Kidney epithelial cell (primary cell): ENCODE measurements around the gene ENOSF1. TPM values are rescaled to one million over a fixed set of nuclear protein-coding genes. Genes with fewer than 3 reads are reported as not detected.

Source experiments
- DNase-seq: peaks from one replicate; pipeline ENCODE4 v3.0.0-alpha.2; 2010; ENCODE audit warnings: low read depth
- H3K27me3 ChIP-seq: 2 replicates; pipeline ENCODE4 v1.6.0; 2011; ENCODE audit warnings: low read length; ENCODE audit not compliant: control insufficient read depth, insufficient read depth
- H3K36me3 ChIP-seq: 2 replicates; pipeline ENCODE4 v1.5.1; 2011; ENCODE audit warnings: low read length; ENCODE audit not compliant: control insufficient read depth, insufficient read depth
- H3K4me3 ChIP-seq: 2 replicates; pipeline ENCODE4 v1.5.1; 2011; ENCODE audit warnings: low read depth, mild to moderate bottlenecking, control low read depth, low read length
- total RNA-seq: library from RNA; depleted of rRNA; stranded (reverse); fragments of >200 nt; gene quantifications from 2 replicates; pipeline ENCODE4 v1.2.3, GENCODE V29; 2015
- TF ChIP-seq, protein P1 (sequence below): IDR thresholded peaks from 2 replicates; pipeline ENCODE4 v1.5.1; 2011; ENCODE audit warnings: mild to moderate bottlenecking, moderate library complexity, low read length, control low read depth, inconsistent platforms; ENCODE audit not compliant: insufficient read depth, poor library complexity, severe bottlenecking

The ENOSF1 gene
- total RNA-seq, 1 donor from 2014 or later: 29.7 TPM

DNA sequence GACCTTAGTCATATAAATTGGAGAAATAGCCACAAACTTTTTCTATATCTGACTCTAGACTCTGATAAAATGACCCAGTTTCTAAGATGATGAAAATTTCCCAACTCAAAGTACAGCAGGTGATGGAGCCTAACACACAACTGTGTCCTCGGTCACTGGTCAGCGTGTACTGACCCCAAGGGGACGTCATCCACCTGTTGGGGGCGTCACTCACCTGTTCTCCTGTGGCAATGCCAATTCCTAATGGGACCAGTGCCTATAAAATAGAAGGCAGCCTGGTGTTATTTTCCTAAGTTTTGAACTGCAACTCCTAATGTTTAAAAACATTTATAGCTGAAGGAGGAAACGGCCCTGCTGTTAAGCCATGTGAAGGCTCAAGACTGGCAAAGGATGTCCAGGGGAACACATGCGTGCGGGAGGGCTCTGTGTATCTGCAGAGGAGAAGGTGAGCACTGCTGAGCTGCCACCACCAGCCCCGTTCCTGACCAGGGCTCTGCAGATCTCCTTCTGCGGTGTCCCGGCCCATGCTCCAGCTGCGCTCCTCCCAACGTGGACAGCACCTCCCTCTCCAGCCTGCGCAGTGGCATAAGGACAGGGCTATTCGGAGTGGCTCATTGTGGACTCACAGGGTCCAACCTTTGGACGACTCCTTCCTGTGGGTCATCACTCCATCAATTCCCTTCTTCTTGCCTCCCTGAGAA, 33.8 kb downstream of the ENOSF1 start:
- Histone ChIP-seq H3K36me3 (no peaks in the 10 kb centered on the region), H3K27me3 (no peaks in the 10 kb centered on the region), H3K4me3 (no peak overlapping the region)
- no peak for DNase-seq
- TF ChIP-seq, protein P1, sequence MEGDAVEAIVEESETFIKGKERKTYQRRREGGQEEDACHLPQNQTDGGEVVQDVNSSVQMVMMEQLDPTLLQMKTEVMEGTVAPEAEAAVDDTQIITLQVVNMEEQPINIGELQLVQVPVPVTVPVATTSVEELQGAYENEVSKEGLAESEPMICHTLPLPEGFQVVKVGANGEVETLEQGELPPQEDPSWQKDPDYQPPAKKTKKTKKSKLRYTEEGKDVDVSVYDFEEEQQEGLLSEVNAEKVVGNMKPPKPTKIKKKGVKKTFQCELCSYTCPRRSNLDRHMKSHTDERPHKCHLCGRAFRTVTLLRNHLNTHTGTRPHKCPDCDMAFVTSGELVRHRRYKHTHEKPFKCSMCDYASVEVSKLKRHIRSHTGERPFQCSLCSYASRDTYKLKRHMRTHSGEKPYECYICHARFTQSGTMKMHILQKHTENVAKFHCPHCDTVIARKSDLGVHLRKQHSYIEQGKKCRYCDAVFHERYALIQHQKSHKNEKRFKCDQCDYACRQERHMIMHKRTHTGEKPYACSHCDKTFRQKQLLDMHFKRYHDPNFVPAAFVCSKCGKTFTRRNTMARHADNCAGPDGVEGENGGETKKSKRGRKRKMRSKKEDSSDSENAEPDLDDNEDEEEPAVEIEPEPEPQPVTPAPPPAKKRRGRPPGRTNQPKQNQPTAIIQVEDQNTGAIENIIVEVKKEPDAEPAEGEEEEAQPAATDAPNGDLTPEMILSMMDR: no peak

GRCh38 chr18:677951-678381, 34.5 kb downstream of the ENOSF1 start:
- DNase-seq: no peak
- TF ChIP-seq, protein P1: no peak
- Histone ChIP-seq H3K4me3 (no peak overlapping the region), H3K36me3 (no peaks in the 10 kb centered on the region), H3K27me3 (no peaks in the 10 kb centered on the region)

DNA sequence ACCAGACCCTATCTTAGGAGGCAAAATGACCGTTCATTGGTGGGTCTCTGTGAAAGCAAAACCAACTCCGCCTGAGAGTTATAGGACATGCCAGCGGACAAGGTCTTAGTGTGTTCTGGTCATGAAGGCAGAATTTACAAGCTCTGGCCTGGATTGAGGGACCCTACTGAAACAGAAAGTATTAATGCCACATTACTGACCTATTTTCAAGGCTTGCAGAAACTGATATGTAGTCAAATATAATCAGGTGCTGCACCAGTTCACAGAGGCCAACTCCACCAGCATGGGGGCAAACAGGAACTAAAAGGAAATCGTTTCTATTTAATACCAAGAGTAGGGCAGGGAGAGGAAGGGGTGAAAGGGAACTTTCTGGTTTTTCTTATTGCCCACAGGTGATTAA, 35.3 kb downstream of the ENOSF1 start:
- H3K4me3 ChIP-seq: no peak overlapping the region
- DNase-seq: no peak
- TF ChIP-seq, protein P1: no peak
- peaks cover 2% of the 10 kb centered on the region for H3K36me3 ChIP-seq
- no peaks in the 10 kb centered on the region for H3K27me3 ChIP-seq

DNA sequence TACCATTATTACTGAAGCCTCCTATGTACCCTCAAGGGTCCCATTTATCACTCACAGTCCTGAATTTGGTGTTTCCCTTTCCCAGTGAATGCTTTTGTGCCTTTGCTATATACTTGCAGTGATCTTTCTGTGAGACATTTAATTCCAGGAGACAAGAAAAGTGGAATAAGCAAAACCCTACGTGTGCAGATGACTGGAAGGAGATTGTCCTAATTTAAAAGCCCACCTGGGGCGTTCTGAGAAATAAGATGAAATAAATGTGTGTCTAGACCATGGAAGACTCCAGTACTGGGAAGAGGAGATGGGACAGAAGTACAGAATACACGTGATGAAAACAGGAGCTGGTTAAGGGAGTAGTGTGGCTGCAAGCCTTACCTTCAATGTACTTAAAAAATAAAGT, 35.7 kb downstream of the ENOSF1 start:
- DNase-seq: no peak
- TF ChIP-seq, protein P1: no peak
- Histone ChIP-seq H3K27me3 (no peaks in the 10 kb centered on the region), H3K36me3 (peaks cover 2% of the 10 kb centered on the region), H3K4me3 (no peak overlapping the region)

- H3K4me3 ChIP-seq: no peak overlapping the region
- peaks cover 2% of the 10 kb centered on the region for H3K36me3 ChIP-seq
- TF ChIP-seq, protein P1: no peak
- no peaks in the 10 kb centered on the region for H3K27me3 ChIP-seq
- no peak for DNase-seq
Measured at GRCh38 chr18:676069-676468, 36.4 kb downstream of the ENOSF1 start.

GRCh38 chr18:675307-675706, 37.1 kb downstream of the ENOSF1 start:
- TF ChIP-seq, protein P1: no peak
- no peak for DNase-seq
- Histone ChIP-seq H3K4me3 (no peak overlapping the region), H3K36me3 (peaks cover 5% of the 10 kb centered on the region), H3K27me3 (no peaks in the 10 kb centered on the region)
